Measurements from ENCODE around the gene CD244. TPM values are rescaled to one million over a fixed set of nuclear protein-coding genes. Genes with fewer than 3 reads are reported as not detected.

Gene CD244
- total RNA-seq, 1 donor from 2014 or later, result not detected

- Mint-ChIP-seq H3K27me3 (ENCODE audit: low read depth) (no peaks in the 10 kb centered on the region), H3K4me1 (ENCODE audit: low read depth) (no peaks in the 10 kb centered on the region), H3K27ac (ENCODE audit: unreplicated experiment) (no peak overlapping the region), H3K36me3 (ENCODE audit: low read depth) (no peaks in the 10 kb centered on the region), H3K9me3 (ENCODE audit: low read depth) (peaks cover 14% of the 10 kb centered on the region), H3K4me3 (ENCODE audit: unreplicated experiment) (no peak overlapping the region)
- DNase-seq (ENCODE audit: low spot score), result no peak
- TF ChIP-seq CTCF (IDR thresholded peaks at IDR 0.05), result no peak
Measured at GRCh38 chr1:160811147-160811546, 51.5 kb downstream of the CD244 start.

GRCh38 chr1:160810486-160810885 is 52.2 kb downstream of the CD244 start:
- Mint-ChIP-seq H3K27me3 (ENCODE audit: low read depth) (no peaks in the 10 kb centered on the region), H3K36me3 (ENCODE audit: low read depth) (no peaks in the 10 kb centered on the region), H3K4me3 (ENCODE audit: unreplicated experiment) (no peak overlapping the region), H3K4me1 (ENCODE audit: low read depth) (no peaks in the 10 kb centered on the region), H3K27ac (ENCODE audit: unreplicated experiment) (no peak overlapping the region), H3K9me3 (ENCODE audit: low read depth) (peaks cover 19% of the 10 kb centered on the region)
- no peak for TF ChIP-seq CTCF (IDR thresholded peaks at IDR 0.05)
- DNase-seq (ENCODE audit: low spot score), result no peak

GRCh38 chr1:160808289-160808688 is 54.4 kb downstream of the CD244 start:
- no peaks in the 10 kb centered on the region for H3K36me3 Mint-ChIP-seq (ENCODE audit: low read depth)
- peaks cover 25% of the 10 kb centered on the region for H3K9me3 Mint-ChIP-seq (ENCODE audit: low read depth)
- no peak for DNase-seq (ENCODE audit: low spot score)
- TF ChIP-seq CTCF (IDR thresholded peaks at IDR 0.05), result no peak
- H3K27me3 Mint-ChIP-seq (ENCODE audit: low read depth), result no peaks in the 10 kb centered on the region
- H3K27ac Mint-ChIP-seq (ENCODE audit: unreplicated experiment), result no peak overlapping the region
- no peak overlapping the region for H3K4me3 Mint-ChIP-seq (ENCODE audit: unreplicated experiment)
- H3K4me1 Mint-ChIP-seq (ENCODE audit: low read depth), result no peaks in the 10 kb centered on the region

- no peak for DNase-seq (ENCODE audit: low spot score)
- no peaks in the 10 kb centered on the region for H3K4me1 Mint-ChIP-seq (ENCODE audit: low read depth)
- no peaks in the 10 kb centered on the region for H3K36me3 Mint-ChIP-seq (ENCODE audit: low read depth)
- peaks cover 25% of the 10 kb centered on the region for H3K9me3 Mint-ChIP-seq (ENCODE audit: low read depth)
- no peak overlapping the region for H3K27ac Mint-ChIP-seq (ENCODE audit: unreplicated experiment)
- no peak overlapping the region for H3K4me3 Mint-ChIP-seq (ENCODE audit: unreplicated experiment)
- H3K27me3 Mint-ChIP-seq (ENCODE audit: low read depth), result no peaks in the 10 kb centered on the region
- TF ChIP-seq CTCF (IDR thresholded peaks at IDR 0.05), result no peak
Measured at GRCh38 chr1:160807738-160808137, 54.9 kb downstream of the CD244 start.

- no peak for DNase-seq (ENCODE audit: low spot score)
- Mint-ChIP-seq H3K9me3 (ENCODE audit: low read depth) (peaks cover 25% of the 10 kb centered on the region), H3K4me1 (ENCODE audit: low read depth) (no peaks in the 10 kb centered on the region), H3K36me3 (ENCODE audit: low read depth) (no peaks in the 10 kb centered on the region), H3K27me3 (ENCODE audit: low read depth) (no peaks in the 10 kb centered on the region), H3K4me3 (ENCODE audit: unreplicated experiment) (no peak overlapping the region), H3K27ac (ENCODE audit: unreplicated experiment) (no peak overlapping the region)
- no peak for TF ChIP-seq CTCF (IDR thresholded peaks at IDR 0.05)
Measured at GRCh38 chr1:160807247-160807646, 55.4 kb downstream of the CD244 start.

Measured in chondrocyte (in vitro differentiated cells).